Measurements from ENCODE around the gene TCEAL9. TPM values are rescaled to one million over a fixed set of nuclear protein-coding genes. Genes with fewer than 3 reads are reported as not detected.
"Not testable (repeated sequence)": the region's sequence is repeated elsewhere in the genome, so short reads cannot be mapped to it uniquely, and the experiment has no call there.

TCEAL9 gene, protein sequence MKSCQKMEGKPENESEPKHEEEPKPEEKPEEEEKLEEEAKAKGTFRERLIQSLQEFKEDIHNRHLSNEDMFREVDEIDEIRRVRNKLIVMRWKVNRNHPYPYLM
- 100 to 1,000 TPM; 138 to 184 (median 150) TPM for polyA plus RNA-seq (ENCODE audit: insufficient read depth in 1 of 5, insufficient read length in 5 of 5, low replicate concordance in 1 of 5)
- long read RNA-seq, donor 1, transcript TCEAL9-203 (1 exons, 1,938 nt), result minor isoform, 39 of 156 reads
- long read RNA-seq, donor 1, transcript TCEAL9-201 (2 exons, 699 nt), result minor isoform, 22 of 156 reads
- long read RNA-seq, donor 1, transcript TCEAL9-202 (3 exons, 1,033 nt), result major isoform, 68 of 156 reads
- long read RNA-seq, donor 1, partial matches to known transcripts, result 27 of 156 reads
- long read RNA-seq, donor 1, other reads (novel, unspliced or antisense), result 0 of 156 reads
- long read RNA-seq, donor 2, transcript TCEAL9-201 (2 exons, 699 nt), result minor isoform, 15 of 95 reads
- long read RNA-seq, donor 2, transcript TCEAL9-202 (3 exons, 1,033 nt), result major isoform, 55 of 95 reads
- long read RNA-seq, donor 2, transcript TCEAL9-203 (1 exons, 1,938 nt), result minor isoform, 19 of 95 reads
- long read RNA-seq, donor 2, partial matches to known transcripts, result 6 of 95 reads
- long read RNA-seq, donor 2, other reads (novel, unspliced or antisense), result 0 of 95 reads
- long read RNA-seq, donor 3, transcript TCEAL9-202 (3 exons, 1,033 nt), result major isoform, 51 of 102 reads
- long read RNA-seq, donor 3, transcript TCEAL9-203 (1 exons, 1,938 nt), result minor isoform, 35 of 102 reads
- long read RNA-seq, donor 3, transcript TCEAL9-201 (2 exons, 699 nt), result minor isoform, 16 of 102 reads
- long read RNA-seq, donor 3, partial matches to known transcripts, result 0 of 102 reads
- long read RNA-seq, donor 3, other reads (novel, unspliced or antisense), result 0 of 102 reads
- long read RNA-seq, donor 4, transcript TCEAL9-201 (2 exons, 699 nt), result minor isoform, 12 of 83 reads
- long read RNA-seq, donor 4, transcript TCEAL9-202 (3 exons, 1,033 nt), result major isoform, 36 of 83 reads
- long read RNA-seq, donor 4, transcript TCEAL9-203 (1 exons, 1,938 nt), result minor isoform, 19 of 83 reads
- long read RNA-seq, donor 4, partial matches to known transcripts, result 16 of 83 reads
- long read RNA-seq, donor 4, other reads (novel, unspliced or antisense), result 0 of 83 reads
- long read RNA-seq, donor 5, transcript TCEAL9-203 (1 exons, 1,938 nt), result minor isoform, 36 of 187 reads
- long read RNA-seq, donor 5, transcript TCEAL9-202 (3 exons, 1,033 nt), result major isoform, 110 of 187 reads
- long read RNA-seq, donor 5, transcript TCEAL9-201 (2 exons, 699 nt), result minor isoform, 35 of 187 reads
- long read RNA-seq, donor 5, partial matches to known transcripts, result 6 of 187 reads
- long read RNA-seq, donor 5, other reads (novel, unspliced or antisense), result 0 of 187 reads
- long read RNA-seq, donor 6, transcript TCEAL9-203 (1 exons, 1,938 nt), result minor isoform, 27 of 125 reads
- long read RNA-seq, donor 6, transcript TCEAL9-202 (3 exons, 1,033 nt), result major isoform, 67 of 125 reads
- long read RNA-seq, donor 6, transcript TCEAL9-201 (2 exons, 699 nt), result minor isoform, 26 of 125 reads
- long read RNA-seq, donor 6, partial matches to known transcripts, result 0 of 125 reads
- long read RNA-seq, donor 6, other reads (novel, unspliced or antisense), result 5 of 125 reads
- long read RNA-seq, donor 7, transcript TCEAL9-203 (1 exons, 1,938 nt), result minor isoform, 10 of 59 reads
- long read RNA-seq, donor 7, transcript TCEAL9-202 (3 exons, 1,033 nt), result major isoform, 36 of 59 reads
- long read RNA-seq, donor 7, transcript TCEAL9-201 (2 exons, 699 nt), result minor isoform, 13 of 59 reads
- long read RNA-seq, donor 7, partial matches to known transcripts, result 0 of 59 reads
- long read RNA-seq, donor 7, other reads (novel, unspliced or antisense), result 0 of 59 reads
- long read RNA-seq, donor 8, transcript TCEAL9-203 (1 exons, 1,938 nt), result major isoform, 16 of 41 reads
- long read RNA-seq, donor 8, transcript TCEAL9-202 (3 exons, 1,033 nt), result minor isoform, 15 of 41 reads
- long read RNA-seq, donor 8, transcript TCEAL9-201 (2 exons, 699 nt), result minor isoform, 10 of 41 reads
- long read RNA-seq, donor 8, partial matches to known transcripts, result 0 of 41 reads
- long read RNA-seq, donor 8, other reads (novel, unspliced or antisense), result 0 of 41 reads

DNA sequence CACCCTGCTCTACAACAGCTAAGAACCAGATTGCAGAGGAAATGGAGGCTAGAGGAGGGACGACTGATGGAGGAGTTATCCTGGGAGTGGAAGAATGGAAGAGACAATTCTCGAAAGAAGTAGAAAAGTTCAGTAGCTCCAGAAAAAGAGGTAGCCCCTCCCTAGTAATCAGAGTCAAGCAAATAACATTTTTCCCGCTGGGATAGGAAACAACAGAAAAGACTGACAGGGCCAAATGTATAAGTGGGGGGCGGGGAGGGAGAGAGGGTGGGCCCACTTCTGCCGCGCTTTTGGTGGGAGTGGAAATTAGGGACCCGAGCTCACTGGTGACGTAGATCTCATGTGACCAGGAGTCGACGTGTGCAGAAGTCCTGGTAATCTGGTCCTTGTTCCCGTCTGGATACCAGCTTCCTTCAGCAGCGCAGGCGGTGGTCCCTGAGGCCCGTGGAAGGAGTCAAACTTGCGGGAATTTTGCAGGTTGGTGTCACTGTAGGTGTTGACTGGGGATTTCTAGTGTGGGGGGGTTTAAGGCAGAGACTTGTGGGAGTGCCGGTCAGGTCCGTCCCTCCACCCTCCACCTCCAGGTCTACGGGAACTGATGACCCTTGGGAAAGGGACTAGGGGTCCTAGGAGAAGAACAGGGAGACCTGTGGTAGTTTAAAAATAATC is at the start of gene TCEAL9:
TSS of gene TCEAL9 (plus strand) at position 377 of the 669 bp plus-strand sequence. CDS start 1,179 bp downstream, outside the sequence.
- peak; percentile 75 to 83 for DNase-seq

DNA sequence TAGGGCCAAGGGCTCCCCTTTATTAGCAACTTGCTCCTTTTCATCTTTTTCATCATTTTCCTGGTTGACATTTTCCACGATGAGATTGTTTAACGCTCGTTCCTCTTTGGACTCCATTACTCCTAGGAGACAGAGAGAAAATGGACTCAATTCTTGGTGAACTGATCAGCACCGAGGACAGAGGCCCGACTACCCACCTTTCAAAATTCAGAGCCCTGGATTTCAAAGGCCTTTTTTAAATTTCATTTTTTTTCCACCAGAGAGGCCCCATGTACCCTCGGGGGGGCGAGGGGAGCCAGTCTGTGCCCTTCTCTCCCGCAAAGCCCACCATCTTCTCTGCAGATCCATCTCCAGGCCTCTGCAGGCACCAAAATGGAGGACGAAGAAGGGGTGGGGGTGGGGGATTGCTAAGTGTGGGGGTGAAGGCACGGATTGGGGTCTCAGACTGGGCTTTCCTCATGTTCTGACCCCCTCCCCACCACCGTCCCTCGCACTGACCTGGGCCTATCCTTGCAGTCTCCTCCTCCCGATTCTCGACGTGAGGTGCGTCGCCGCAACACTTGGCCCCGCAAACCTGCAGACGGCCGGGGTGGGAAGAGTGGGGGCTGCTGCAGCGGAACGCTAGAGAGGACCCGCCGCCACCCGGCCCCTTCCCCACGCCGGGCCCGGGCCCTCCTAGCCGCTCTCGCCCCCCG is 46.3 kb upstream of the TCEAL9 start:
- DNase-seq, result no peak

- peak; percentile 32 to 36 for DNase-seq
These were observed 45.5 kb upstream of the TCEAL9 start, which contains the start of gene BEX2 for GRCh38 chrX:103310555-103311398. TSS of gene BEX2 (minus strand) at chrX:103310990. CDS start at chrX:103309976, 1,014 bp downstream.

DNA sequence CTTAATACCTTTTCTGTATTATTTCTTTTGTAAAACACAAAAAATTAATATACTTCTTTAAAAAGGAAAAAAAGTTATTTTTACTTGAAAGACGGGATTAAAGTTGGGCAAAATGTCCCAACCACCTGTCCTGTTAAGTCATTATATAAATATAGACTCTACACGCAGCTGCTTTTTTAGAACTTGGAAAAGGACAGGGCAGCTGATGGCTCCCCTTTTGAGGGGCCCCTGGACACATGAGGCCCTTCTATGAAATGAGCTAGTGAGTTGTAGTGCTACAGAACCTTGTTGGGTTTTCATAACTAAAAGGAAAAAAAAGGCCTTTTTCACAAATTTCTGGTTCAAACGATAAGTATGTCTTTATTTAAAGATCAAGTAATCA is 44.9 kb upstream of the TCEAL9 start:
- no peak for DNase-seq

GRCh38 chrX:103329991-103330390 is 26.3 kb upstream of the TCEAL9 start, which contains the start of gene TCEAL7:
TSS of gene TCEAL7 (plus strand) at chrX:103330239. CDS start at chrX:103331404, 1,165 bp downstream.
- DNase-seq, result peak; percentile 40 to 42

DNA sequence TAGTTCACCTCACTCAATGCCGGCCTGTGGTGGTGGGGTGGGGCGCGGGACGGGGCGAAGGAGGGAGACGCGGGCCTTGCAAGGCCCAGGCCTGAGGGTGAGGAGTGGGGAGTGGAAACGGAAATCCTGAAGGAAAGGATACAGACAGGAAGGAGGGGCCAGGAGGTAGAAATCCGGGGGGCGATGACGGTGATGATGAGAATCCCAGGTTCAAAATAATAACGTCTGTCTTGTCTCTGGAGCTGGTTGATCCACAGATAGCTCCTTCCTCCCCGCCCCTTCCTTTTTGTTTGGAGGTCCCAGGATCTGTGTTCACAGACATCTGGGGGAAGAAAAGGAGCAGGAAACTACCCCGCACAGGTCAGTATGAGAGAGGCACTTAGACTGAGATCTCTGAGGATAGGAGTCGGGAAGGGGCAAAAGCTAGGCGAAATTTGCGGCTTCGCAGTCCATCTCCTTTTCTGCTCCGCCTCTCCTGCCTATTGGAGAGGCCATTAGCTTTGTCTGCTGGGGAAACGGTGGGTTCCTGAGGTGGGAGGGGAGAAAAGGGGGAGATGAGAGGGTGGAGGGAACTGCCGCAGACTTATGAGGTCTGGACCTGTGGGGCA is 25.5 kb upstream of the TCEAL9 start:
- DNase-seq, result peak; percentile 17 to 23

DNA sequence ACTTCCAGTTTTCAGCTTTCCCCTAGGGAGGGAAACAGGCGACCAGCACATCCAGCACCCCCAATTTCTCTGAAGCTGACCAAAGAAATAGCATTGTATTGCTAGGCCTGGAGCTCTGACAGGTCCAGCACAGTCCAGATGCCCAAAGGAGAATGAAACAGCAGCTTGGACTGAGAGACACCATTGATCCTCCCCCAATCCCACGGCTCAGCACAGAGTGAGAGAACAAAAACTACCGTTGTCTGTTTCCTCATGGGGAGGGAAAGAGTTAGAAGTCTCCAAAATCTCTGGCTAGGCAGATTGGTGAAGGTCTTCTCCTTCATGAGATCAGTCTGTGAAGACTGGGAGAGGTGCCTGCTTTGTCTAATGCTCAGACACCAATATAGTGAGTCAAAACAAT is 17.6 kb upstream of the TCEAL9 start:
- no peak for DNase-seq

GRCh38 chrX:103343105-103343504 is 13.2 kb upstream of the TCEAL9 start:
- peak in 1 of 2 donors; percentile 8 for DNase-seq

GRCh38 chrX:103344606-103345005 is 11.7 kb upstream of the TCEAL9 start:
- DNase-seq, result no peak

DNA sequence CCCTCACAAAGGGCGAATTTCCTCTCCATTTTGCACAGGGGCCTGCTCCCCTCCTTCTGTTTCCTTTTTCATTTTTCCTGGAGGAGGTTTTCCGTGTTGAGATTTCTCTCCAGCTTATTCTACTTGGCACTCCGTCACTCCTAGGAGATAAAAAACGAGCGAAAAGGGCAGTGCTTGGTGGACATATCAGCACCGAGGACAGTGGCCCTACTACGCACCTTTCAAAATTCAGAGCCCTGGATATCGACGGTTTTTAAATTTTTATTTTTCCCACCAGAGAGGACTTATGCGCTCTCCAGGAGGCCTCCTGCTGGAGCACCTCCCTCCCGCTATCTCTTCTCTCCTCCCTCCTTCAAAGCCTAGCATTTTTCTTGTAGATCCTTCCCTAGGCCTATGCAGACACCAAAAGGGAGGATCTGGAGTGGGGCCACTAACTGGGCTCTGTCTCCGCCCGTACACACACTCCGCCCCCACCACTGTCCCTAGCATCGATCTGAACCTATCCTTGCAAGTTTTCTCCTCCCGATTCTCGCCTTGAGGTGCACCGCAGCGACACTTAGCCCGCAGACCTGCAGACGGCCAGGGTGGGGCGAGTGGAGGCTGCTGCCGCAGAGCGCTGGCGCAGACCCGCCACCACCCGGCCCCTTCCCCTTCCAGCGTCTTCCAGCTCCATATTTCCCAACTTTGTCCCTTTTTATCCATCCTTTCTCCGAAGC is 8.5 kb upstream of the TCEAL9 start:
- no peak for DNase-seq

DNA sequence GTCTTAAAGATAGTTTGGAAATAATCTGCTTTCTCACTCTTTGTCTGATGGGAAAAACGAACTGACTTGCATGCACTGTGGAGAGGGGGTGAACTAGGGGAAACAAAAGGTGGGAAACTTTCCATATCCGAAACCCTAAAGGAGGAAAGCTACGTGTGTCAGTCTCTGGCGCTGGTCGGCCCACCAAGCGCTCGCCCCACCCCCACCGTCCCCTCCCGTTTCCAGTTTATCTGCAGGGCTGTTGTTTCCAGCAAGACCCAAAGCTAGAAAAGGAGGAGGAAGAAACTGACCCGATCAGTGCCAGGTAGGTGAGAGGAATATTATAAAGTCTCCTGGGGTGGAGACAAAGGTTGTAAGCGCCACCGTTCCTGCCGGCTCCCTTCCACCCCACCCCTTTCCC is 552 bp downstream of the TCEAL9 start:
- peak; percentile 33 to 45 for DNase-seq

- no peak for DNase-seq
These were observed 1.6 kb downstream of the TCEAL9 start for GRCh38 chrX:103357871-103358270.

- DNase-seq, result not testable (repeated sequence)
These were observed 3.3 kb downstream of the TCEAL9 start for GRCh38 chrX:103359605-103360004.

GRCh38 chrX:103360092-103360491 is 3.8 kb downstream of the TCEAL9 start:
- DNase-seq, result no peak

GRCh38 chrX:103360916-103361315 is 4.6 kb downstream of the TCEAL9 start:
- no peak for DNase-seq

DNA sequence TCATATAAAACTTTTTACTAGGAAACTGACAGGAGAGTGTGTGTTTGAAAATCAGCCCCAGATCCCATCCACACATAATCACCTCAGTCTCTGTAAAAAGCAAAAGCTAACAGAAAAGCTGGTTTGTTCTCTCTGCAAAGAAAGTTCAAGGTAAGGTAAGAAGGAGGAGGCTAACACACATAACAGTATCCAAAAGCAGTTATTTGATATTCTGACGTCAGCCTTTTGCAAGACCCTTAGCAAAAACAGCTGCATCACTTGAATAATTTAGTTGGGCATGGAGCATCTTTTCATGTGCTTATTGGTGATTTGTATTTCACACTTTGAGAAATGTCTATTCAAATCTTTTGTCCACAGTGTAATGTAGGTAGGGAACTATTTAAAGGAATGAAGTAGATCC is 5.5 kb downstream of the TCEAL9 start:
- no peak for DNase-seq

Measured in right lung (tissue), 10 donors.